Forelimb muscle (tissue), 1 donor: ENCODE measurements around the gene FARSB. TPM values are rescaled to one million over a fixed set of nuclear protein-coding genes. Genes with fewer than 3 reads are reported as not detected.
"Not testable (repeated sequence)": the region's sequence is repeated elsewhere in the genome, so short reads cannot be mapped to it uniquely, and the experiment has no call there.

Source experiments
- DNase-seq: peaks from one replicate; pipeline ENCODE4 v3.0.0-alpha.2; 2013; ENCODE audit warnings: low read depth
- polyA plus RNA-seq: library from polyadenylated mRNA; unstranded; fragments of 120-200 nt; gene quantifications from one replicate; pipeline ENCODE4 v1.2.1, GENCODE V29; 2013; ENCODE audit not compliant: insufficient read length

Gene FARSB
- polyA plus RNA-seq, 1 donor: 23.7 TPM

GRCh38 chr2:222606306-222606705 is 49.6 kb downstream of the FARSB start:
- no peak for DNase-seq

DNA sequence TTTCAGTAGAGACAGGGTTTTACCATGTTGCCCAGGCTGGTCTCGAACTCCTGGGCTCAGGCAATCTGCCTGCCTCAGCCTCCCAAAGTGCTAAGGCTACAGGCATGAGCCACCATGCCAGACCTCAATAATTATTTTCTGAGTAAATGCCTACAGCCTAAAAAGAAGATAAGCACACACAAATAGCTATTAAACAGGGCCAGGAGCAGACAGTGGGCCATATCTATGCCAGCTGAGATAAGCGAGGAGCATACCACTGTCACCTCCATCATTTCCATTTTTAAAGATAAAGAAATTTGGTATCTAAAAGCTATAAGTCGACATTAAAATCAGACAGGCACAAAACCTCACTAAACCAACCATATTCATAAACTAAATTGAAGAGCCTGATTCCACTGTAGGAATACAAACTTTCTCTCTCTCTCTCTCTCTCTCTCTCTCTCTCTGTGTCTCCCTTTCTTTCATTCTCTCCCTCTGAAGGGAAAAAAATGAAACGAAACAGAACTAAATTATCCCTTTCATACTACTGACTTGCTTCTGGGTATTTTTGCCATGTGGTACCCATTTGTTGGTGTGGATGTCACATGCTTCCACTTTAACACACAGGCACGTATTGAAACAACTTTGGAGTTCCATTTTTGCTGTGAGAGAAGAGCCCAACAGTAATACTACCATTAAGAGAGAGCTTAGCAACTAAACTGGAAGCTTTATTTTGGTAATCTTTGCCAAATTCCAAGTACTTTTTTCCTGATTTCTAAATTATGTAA is 51.0 kb downstream of the FARSB start:
- no peak for DNase-seq

DNA sequence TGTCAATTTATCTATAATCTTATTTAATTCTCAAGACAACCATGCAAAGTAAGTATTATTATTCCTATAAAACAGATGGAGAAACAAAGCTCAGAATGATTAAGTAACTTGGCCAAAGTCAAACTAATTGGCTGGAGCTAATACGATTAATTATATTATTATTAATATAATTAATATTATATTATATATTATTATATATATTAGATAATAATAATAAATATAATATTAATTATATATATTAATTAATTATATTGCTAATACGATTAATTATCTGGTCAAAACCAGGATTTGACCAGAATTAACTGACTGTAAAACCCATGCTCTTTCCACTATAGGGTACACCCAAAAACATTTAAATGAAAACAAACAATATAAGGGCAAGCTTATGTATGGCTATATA is 52.4 kb downstream of the FARSB start:
- DNase-seq: no peak

- no peak for DNase-seq
These were observed 57.3 kb downstream of the FARSB start for GRCh38 chr2:222598611-222599010.

DNA sequence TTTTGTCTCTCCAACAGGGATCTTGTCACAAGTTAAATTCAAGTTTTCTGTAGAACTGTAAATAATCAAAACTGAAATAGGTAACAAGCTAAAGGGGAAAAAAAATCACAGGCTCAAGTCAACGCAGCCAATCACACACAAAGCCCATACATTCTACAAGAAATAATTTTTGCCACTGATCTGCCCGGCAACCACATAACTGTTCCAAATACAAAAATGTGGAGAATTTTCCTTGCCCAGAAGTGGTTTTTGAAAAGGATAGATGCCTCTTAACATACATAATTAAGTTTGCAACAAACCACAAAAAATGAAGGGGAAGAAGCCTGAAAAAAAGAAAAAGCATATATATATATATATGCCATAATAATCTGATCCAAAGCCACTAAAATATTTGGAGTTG is 60.3 kb downstream of the FARSB start:
- DNase-seq: no peak

DNA sequence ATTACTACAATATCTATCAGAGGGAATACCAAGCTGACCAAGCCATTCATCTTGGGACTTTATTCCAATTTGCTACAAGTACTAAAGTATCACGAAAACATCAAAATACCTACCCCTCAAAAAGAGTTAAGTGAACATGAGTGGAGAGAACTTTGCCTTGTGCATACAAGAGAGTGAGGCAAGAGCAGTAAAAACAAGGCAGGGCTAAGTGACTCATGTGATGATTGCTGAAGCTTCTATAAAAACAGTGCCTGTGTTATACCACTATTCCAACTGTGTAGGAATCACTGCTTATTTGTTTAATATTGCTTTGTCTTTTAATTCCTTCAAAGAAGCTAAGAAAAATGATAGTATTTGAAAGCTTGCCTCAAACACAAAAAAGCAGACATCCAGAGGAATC is 61.2 kb downstream of the FARSB start:
- no peak for DNase-seq

DNA sequence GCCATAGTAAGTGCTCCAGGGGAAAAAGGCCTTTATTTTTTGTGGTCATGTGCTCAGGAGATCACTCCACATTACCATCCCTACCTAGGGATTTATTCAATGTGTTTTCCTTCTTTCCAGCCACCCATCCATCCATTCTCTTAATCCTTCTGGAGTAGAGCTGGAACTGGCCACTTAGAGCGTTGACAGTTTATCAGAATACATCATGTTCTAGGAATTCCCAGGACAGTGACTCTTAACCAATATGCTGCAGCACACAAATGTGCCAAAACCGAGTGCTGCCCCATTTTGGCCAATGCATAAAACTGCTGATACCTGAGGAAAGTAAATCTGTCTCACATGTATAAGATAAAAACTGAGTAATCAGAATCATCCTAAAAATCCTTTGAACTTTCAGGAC is 63.7 kb downstream of the FARSB start:
- no peak for DNase-seq

DNA sequence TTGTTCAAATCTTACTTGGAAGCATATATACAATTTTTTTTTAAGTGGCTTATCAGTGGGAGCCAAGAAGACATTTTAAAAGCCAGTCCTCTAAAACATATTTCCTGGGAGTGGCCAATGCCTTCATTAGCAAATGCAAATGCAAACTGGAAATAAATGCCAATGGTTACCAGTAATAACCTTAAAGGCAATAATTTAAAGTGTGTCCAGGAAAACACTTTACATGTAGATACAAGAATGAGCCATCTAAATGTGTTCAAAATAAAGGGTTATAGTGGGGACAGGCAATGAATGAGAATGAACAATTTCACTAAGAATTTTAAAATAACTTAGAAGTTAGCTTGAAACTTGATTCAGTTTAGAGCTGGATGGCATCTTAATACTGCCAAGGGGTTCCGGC is 64.2 kb downstream of the FARSB start:
- DNase-seq: no peak

DNA sequence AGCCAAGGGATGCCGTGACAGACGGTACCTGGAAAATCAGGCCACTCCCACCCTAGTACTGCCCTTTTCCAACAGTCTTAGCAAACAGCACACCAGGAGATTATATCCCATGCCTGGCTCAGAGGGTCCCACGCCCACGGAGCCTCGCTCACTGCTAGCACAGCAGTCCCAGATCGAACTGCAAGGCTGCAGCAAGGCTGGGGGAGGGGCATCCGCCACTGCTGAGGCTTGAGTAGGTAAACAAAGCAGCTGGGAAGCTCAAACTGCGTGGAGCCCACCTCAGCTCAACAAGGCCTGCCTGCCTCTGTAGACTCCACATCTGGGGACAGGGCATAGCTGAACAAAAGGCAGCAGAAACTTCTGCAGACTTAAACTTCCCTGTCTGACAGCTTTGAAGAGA is 71.3 kb downstream of the FARSB start:
- not testable (repeated sequence) for DNase-seq

DNA sequence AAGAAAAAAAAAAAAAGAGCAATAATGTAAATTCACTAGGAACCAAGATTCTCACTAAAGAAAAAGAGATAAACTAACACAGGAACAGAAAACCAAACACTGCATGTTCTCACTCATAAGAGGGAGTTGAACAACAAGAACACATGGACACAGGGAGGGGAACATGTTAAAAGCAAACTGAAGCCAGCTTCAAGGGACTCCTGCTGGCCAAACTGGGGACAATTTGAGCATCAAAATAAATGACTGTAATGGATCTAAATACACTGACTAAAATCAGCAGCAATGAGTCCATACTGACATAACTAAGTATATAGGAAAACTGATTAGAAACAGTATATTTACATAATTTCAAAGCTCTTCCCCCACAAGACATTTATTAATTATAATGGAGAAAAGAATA is 73.0 kb downstream of the FARSB start:
- no peak for DNase-seq

- DNase-seq: no peak
These were observed 78.6 kb downstream of the FARSB start for GRCh38 chr2:222577341-222577740.

DNA sequence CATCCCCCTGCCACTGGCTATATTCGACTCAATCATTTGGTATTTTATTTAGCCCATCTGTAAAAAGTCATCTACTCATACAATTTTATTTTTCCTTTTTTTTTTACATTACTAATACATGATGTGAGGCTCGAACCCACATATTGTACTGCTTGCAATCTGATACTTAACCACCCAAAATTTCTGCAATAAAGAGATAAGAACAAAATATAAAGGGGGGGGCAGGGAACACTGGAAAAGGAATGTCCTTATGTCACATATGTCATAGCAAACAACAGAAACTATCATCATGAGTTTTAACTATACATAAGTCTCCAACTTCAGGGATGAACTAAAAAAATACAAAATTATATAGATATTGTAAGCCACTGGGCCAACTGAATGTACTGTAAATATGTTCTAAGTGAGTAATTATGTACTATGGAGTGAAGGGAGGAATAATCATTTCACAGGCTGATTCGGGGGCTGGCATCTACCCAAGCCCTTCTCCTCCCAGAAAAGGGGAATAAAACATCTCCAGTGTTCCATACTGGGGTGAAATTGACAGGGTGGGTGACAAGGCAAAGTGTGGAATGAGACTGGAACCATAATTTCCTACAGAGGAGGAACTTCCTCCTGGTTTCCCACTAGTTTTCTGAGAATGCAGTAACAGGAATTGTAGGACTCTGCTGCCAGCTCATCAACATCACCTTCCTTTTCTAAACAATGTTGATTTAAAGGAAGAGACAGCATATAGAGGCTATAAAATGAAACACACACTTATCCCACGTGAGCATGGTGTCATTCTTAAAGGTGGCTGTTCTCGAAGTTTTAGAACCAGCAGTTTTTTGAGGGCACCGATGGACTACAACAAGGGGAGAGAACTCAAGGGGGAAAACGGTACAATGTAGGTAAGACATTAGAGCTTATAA is 79.5 kb downstream of the FARSB start:
- no peak for DNase-seq

GRCh38 chr2:222575618-222576017 is 80.3 kb downstream of the FARSB start:
- no peak for DNase-seq

- no peak for DNase-seq
These were observed 83.1 kb downstream of the FARSB start for GRCh38 chr2:222572751-222573174.

- DNase-seq: no peak
These were observed 83.6 kb downstream of the FARSB start for GRCh38 chr2:222572264-222572721.

DNA sequence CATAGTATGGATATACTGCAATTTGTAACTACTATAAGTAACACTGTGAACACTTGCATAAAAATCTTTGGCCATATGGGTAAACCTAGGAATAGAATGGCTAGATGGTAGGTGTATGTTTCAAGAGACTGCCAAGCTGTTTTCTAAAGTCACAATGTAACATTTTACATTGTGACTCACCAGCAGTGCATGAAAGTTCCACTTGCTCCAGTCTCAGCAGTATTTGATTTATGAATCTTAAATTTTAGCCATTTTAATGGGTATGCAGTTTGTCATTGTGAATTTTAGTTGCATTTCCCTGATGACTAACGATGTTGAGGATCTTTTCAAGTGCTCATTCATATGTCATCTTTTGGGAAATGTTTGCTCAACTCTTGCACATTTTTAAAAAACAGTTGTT is 86.1 kb downstream of the FARSB start:
- no peak for DNase-seq

- DNase-seq: no peak
These were observed 87.0 kb downstream of the FARSB start for GRCh38 chr2:222568865-222569264.

GRCh38 chr2:222566229-222566628 is 89.7 kb downstream of the FARSB start:
- DNase-seq: no peak

DNA sequence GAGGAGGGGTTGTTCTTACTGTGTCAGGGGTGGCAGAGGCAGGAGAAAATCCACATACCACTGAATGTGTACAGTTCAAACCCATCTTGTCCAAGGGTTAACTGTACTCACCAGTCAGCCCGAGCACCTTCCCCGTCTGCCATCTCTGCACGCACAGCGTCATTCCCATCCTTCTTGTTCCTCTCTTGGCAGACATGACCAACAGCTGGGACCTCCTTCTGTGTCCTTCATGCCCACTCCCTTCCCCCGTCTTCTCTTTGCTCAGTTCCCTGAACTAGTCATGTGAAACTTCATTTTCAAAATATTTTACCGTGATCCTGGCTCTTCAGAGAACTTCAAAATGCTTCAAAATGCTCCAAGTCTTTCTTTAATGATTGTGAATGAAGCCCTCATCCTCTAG is 92.0 kb downstream of the FARSB start:
- DNase-seq: no peak

GRCh38 chr2:222563106-222563718 is 92.7 kb downstream of the FARSB start:
- DNase-seq: no peak

- no peak for DNase-seq
These were observed 93.9 kb downstream of the FARSB start for GRCh38 chr2:222561817-222562645.

DNA sequence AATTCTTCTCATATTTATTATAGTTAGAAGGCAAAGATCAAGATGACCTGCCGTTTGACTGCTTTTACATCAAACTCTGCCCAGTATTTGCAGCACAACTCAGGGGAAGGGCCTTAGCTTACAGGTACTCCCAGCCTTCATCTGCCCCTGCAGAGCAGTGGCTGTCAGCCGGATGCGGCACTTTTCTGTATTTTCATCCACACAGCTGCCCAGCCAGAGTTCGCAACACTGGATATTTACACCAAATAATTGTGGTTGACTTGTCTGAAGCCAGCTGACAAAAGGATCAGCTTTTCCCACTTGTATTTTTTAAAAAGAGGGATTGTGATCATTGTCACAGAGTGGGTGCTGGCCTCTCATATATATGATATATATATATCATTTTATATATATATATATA is 94.7 kb downstream of the FARSB start:
- DNase-seq: no peak
